HS-5 (cell line): ENCODE measurements around the gene PPP2R1A.

Experiments
- DNase-seq: peaks from one replicate; pipeline ENCODE4 v3.0.0-alpha.2; 2012; ENCODE audit warnings: low read depth

PPP2R1A gene

DNA sequence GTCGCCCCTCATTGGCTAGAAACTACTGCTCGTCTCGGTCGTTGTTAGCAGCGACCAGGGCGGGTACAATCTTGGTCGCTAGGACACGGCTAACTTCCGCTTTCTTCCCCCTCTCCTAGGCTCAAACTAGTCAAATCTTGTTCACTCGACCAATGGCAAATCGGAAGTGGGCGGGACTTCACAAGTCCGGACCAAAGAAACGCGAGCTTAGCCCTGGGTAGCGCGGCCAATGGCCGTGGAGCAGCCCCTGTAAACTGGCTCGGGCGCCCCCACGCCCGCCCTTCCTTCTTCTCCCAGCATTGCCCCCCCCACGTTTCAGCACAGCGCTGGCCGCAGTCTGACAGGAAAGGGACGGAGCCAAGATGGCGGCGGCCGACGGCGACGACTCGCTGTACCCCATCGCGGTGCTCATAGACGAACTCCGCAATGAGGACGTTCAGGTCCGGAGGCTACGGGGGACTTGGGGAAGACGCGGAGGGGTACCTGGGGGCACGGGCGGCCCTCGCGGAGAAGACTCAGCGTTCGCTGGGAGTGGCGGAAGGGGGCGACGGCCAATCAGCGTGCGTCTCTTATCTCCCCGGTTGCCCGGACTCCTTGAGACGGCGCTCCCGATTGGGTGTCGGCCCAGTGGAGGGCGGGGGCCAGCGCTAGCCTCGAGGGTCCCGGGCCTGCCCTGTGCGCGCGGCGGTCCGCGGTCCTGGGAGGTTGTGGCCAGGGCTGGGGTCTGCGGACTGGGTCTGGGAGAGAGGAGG lies at the start of gene PPP2R1A:
TSS of gene PPP2R1A (plus strand) at position 318 of the 752 bp plus-strand sequence. CDS start at position 363, 45 bp downstream.
- DNase-seq: peak; percentile 100

DNA sequence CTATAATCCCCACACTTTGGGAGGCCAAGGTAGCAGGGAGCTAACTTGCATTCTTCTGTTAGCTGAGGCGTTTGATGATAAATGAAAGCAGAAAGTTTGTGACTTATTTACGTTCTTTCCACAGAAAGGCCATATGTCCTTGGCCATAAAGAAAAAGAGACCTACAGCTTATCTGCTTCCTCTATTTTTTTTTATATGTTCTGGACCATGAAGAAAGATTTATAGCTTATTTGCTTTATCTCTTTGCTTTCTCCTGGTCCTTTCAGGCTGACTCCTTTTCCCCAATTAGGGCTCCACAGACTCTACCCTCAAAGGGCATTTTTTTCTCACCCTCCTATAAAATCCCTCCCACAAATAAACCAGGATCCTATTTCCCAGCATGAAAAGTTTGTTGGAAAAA lies 48.6 kb upstream of the PPP2R1A start:
- DNase-seq: no peak

GRCh38 chr19:52142001-52142595 lies 47.8 kb upstream of the PPP2R1A start:
- DNase-seq: no peak

GRCh38 chr19:52148256-52148655 lies 41.6 kb upstream of the PPP2R1A start:
- DNase-seq: no peak

- DNase-seq: no peak
These were observed 34.1 kb upstream of the PPP2R1A start for GRCh38 chr19:52155596-52156359.

DNA sequence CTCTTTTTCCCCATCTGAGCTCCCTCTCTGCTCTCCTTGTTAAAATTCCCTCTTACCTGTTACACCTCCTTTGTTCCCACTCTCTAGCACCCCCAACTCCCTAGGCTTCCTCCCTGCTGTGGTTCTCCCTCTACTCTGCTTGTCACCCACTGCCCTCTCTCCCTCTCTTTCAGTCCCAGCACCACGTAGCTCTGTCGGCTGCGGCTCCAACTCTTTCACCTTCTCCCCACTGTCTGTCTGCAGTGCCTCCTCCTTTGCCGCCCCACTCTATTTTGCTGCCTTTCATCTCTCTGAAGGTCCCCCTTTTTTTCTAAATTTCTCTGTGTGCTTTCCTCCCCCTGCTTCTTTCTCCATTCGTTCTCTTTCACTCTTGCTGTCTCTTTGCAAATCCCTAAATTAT lies 19.5 kb upstream of the PPP2R1A start:
- DNase-seq: no peak

DNA sequence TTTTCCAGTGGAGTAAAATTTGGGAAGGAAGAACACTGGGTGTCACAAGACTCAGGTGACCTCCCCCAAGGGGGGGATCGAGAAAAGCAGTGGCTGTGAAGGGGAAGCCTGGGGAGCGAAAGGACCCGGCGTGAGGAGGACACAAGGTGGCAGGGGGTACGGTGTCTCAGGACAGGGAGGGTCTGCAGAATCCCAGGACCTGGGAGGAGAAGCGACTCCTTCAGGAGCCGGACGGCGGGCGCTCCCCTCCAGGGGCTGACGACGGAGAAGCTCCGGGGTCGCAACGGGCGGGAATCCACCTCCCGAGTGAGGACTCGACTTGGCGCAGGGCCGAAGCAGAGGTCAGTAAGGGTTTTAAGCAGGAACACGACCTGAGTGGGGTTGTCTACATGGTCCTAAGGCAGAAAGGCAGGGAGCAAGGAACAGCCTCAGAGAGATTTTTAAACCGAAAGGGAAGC lies 19.0 kb upstream of the PPP2R1A start:
- DNase-seq: no peak

DNA sequence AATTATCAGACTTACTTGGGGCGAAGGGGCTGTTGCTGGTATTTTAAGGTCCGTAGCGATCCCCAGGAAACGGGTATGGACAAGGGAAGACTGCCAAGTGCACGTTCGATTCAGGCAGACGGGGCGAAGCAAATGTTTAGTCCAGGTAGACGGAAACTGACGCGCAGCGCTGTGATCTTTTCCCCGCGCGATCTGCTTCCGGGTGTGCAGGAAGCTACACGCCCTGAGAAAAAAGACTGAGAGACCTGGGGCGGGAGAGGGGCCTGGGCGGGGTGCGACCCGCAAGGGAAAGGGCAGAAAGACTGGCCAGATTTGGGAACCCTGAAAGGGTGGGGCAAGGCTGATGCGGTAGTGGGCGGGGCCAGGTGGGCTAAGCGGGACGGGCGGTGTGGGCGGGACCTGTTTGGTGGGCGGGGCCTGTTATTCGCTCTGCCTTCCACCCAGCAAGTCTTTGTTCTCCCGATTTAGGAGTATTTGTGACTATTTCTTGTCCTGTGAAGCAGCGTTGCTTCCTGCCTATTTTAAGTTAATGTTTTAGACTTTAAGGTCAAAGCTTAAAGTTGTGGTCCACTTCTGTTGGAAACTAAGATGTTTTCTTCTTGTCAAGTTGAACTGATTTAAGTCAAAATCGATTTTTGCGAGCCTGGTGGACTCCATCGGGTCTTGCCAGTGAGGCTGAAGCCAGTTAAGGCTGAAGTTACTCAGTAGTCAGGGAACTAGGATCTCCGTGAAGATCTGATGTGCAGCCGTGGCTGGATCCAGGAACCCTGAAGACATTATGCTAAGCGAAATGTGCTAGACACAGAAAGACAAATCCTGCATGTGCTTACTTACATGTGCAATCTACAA lies 18.3 kb upstream of the PPP2R1A start, which contains the start of gene ZNF836:
TSS of gene ZNF836 (minus strand) at position 301 of the 849 bp plus-strand sequence. CDS start 3,549 bp downstream, outside the sequence.
- DNase-seq: peak; percentile 33

DNA sequence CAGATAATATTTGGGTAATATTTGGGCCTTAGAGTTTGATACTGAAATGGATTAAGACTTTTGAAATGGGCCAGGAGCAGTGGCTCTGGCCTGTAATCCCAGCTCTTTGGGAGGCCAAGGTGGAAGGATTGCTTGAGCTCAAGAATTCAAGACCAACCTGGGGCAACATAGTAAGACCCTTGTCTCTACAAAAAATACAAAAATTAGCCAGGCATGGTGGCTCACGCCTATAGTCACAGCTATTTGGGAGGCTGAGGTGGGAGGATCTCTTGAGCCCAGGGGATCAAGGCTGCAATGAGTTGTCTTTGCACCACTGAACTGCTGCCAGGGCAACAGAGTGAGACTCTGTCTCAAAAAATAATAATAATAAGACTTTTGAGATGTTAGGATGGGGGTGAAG lies 17.5 kb upstream of the PPP2R1A start:
- DNase-seq: no peak

GRCh38 chr19:52176574-52176973 lies 13.3 kb upstream of the PPP2R1A start:
- DNase-seq: no peak

- no peak for DNase-seq
These were observed 2.4 kb upstream of the PPP2R1A start for GRCh38 chr19:52187407-52187806.

DNA sequence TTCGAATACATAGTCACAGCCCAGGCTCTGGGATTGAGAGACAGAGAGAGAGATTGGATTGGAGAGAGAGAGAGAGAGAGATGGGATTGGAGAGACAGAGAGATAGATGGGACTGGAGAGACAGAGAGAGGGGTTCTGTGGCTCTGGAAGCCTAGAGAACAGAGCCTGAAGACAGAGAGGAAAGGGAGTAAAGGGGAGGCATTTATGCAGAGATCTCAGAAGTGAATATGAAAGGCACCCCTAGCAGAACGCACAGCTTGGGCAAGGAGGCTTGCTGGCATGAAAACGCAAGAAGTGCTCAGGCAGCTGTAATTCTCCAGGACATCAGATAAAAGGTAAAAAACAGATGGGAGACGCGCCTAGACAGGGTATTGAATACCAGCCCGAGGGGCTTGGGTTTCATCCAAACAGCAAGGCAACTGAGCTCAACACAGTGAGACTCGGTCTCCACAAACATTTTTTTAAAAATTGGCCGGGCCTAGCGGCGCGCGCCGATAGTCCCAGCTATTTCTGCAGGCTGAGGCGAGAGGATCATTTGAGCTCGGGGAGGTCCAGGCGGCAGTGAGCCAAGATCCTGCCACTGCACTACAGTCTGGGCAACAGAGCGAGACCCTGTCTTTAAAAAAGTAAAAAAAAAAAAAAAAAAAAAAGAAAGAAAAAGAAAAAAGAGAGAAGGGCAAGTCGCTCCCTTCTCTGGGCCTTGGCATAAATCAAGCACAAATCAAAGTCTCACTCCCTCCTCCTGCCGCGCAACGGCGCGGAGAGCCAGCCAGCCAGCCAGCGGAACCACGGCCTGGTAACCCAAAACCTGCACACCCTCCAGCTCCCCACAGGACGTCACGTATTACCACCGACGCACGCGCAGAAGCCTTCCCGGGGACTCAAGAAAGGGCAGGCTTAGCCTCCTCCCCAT lies 774 bp upstream of the PPP2R1A start:
- DNase-seq: no peak

- DNase-seq: peak; percentile 14
These were observed 838 bp downstream of the PPP2R1A start for GRCh38 chr19:52190487-52191293.

- DNase-seq: no peak
These were observed 1.5 kb downstream of the PPP2R1A start for GRCh38 chr19:52191389-52191788.

DNA sequence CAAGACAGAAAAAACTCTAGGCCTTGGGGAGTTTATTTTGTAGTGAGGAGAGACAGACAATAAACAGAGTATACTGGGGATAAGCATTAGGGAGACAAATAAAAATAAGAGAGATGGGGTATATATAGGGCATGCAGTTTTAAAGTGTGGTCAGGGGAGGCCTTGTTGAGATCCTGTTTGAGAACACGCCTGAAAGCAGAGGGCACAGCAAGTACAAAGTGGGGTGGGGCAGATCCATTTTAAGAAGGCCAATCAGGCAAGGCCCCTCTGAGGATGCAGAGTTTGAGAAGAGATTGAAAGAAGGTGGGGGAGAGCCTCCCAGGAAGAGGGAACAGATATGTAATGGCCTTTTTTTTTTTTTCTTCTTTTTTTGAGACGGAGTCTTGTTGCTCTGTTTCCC lies 2.1 kb downstream of the PPP2R1A start:
- DNase-seq: no peak

GRCh38 chr19:52196256-52196967 lies 6.6 kb downstream of the PPP2R1A start:
- DNase-seq: no peak

- no peak for DNase-seq
These were observed 8.1 kb downstream of the PPP2R1A start for GRCh38 chr19:52197964-52198363.

DNA sequence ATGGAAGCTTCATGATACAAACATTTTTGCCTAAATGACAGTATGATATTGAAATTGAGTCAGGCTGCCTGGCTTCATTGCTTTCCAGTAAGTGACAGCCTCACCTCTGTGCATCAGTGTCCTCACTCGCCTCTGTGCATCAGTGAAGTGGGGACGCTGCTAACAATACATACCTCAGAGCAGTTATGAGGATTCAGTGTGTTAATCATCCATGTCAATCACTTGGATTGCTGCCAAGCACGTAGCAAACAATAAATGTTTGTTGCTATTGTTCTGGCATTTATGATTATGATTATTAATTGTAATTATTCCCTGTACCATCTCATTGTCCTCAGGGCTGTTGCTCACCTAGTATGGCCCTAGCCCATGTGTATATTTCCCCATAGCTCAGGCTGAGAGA lies 8.8 kb downstream of the PPP2R1A start:
- no peak for DNase-seq

DNA sequence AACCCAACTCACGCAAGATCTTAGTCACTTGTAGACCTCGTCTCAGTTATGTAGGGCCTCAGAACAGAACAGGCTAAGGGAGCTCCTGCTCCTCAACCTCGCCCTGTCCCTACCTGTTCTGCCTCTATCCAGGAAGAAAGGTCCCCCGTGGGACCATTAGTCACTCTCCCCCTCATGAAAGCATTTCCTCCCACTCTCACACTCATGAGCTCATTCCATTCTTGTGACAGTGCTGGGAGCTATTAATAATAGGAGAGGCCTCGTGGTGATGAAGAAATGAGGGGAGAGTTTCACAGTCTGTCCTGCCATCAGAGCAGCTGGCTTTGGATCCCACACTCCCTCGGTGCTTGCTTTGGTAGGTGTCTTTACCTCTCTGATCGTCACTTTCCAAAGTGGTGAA lies 10.2 kb downstream of the PPP2R1A start:
- DNase-seq: peak; percentile 57
